CD4-positive, alpha-beta T cell (primary cell): Measurements from ENCODE around the gene IL15RA. TPM values are rescaled to one million over a fixed set of nuclear protein-coding genes. Genes with fewer than 3 reads are reported as not detected.
A peak's percentile ranks its signal among the peaks of the same experiment; 100 is the strongest.

Experiments
- ATAC-seq: fragments of 200-7000 bp; cut with Tn5 transposase; one replicate; pipeline ENCODE4 v1.10.0; 2022; ENCODE audit warnings: mild to moderate bottlenecking; ENCODE audit not compliant: poor library complexity
- CTCF ChIA-PET: fragments of 350-600 bp; sonication (Branson Sonifier 250); formaldehyde crosslinking; loops from one replicate; lab custom pipeline; 2021; ENCODE audit warnings: antibody characterized with exemption, inconsistent platforms; lab: Charles Lee
- POLR2A ChIA-PET: fragments of 350-600 bp; sonication (Branson Sonifier 250); formaldehyde crosslinking; loops from one replicate; lab custom pipeline; 2021; ENCODE audit warnings: antibody characterized with exemption, inconsistent platforms; lab: Charles Lee
- DNase-seq, 14 experiments: peaks; one replicate each; pipeline ENCODE4 v3.0.0-alpha.2; 2013 to 2020; ENCODE audit warnings: mixed read lengths in 2 of 14
- H3K27ac ChIP-seq, 2 donors: one replicate each; pipeline versions ENCODE4 v1.5.1 to v1.7.0; 2013; ENCODE audit warnings: low read length in 2 of 2, low read depth in 1 of 2, mild to moderate bottlenecking in 1 of 2
- H3K27me3 ChIP-seq, 2 experiments: 1 replicate in 1 of 2; 2 replicates in 1 of 2; pipeline versions ENCODE4 v1.6.1 to v1.7.0; 2013; ENCODE audit warnings: low read length in 2 of 2, control low read depth in 1 of 2, mild to moderate bottlenecking in 1 of 2, moderate library complexity in 1 of 2; ENCODE audit not compliant: insufficient read depth in 2 of 2, control insufficient read depth in 1 of 2
- H3K36me3 ChIP-seq: one replicate; pipeline ENCODE4 v1.6.1; 2013; ENCODE audit warnings: low read length, control low read depth; ENCODE audit not compliant: insufficient read depth
- H3K4me1 ChIP-seq: one replicate; pipeline ENCODE4 v1.6.1; 2013; ENCODE audit warnings: low read length, control low read depth; ENCODE audit not compliant: insufficient read depth
- H3K4me3 ChIP-seq: one replicate; pipeline ENCODE4 v1.5.1; 2013; ENCODE audit warnings: mild to moderate bottlenecking, low read length, moderate library complexity
- H3K9me3 ChIP-seq, 2 experiments: 1 replicate in 1 of 2; 2 replicates in 1 of 2; pipeline versions ENCODE4 v1.6.1 to v1.7.0; 2013; ENCODE audit warnings: low read length in 2 of 2, mild to moderate bottlenecking in 2 of 2, control low read depth in 1 of 2, moderate library complexity in 1 of 2; ENCODE audit not compliant: control insufficient read depth in 1 of 2, insufficient read depth in 1 of 2
- H3K27ac Mint-ChIP-seq: one replicate; pipeline ENCODE4 v1.8.0; 2020; ENCODE audit warnings: mixed read lengths
- H3K27me3 Mint-ChIP-seq: one replicate; pipeline ENCODE4 v1.8.0; 2021; ENCODE audit warnings: mixed read lengths
- H3K36me3 Mint-ChIP-seq: one replicate; pipeline ENCODE4 v1.8.0; 2021; ENCODE audit warnings: low read depth, mixed read lengths
- H3K4me1 Mint-ChIP-seq: one replicate; pipeline ENCODE4 v1.8.0; 2021; ENCODE audit warnings: low read depth, mixed read lengths
- H3K4me3 Mint-ChIP-seq: one replicate; pipeline ENCODE4 v1.8.0; 2020; ENCODE audit warnings: mild to moderate bottlenecking, mixed read lengths
- H3K9me3 Mint-ChIP-seq: one replicate; pipeline ENCODE4 v1.8.0; 2020; ENCODE audit warnings: mixed read lengths
- CTCF ChIP-seq: fragments of 200-600 bp; IDR thresholded peaks from one replicate; pipeline ENCODE4 v1.8.0; 2022; ENCODE audit warnings: antibody characterized with exemption, mild to moderate bottlenecking
- intact Hi-C, 2 experiments: fragments of 100-400 bp; cut with DNase I in 1 of 2; cut with micrococcal nuclease in 1 of 2; formaldehyde crosslinking; loops; one replicate each; pipeline versions ENCODE4 v1.15.1 to v1.9.0; 2023 to 2025; cut with DNase I, micrococcal nuclease
- total RNA-seq, 174 experiments: library from RNA in 2 of 174; stranded (reverse) in 2 of 174; gene quantifications; one replicate each; pipeline ENCODE4 v1.2.3 and lab custom pipeline; 2021 to 2026

Gene IL15RA
- total RNA-seq, 2 experiments from 2014 or later, result 4.4 TPM

DNA sequence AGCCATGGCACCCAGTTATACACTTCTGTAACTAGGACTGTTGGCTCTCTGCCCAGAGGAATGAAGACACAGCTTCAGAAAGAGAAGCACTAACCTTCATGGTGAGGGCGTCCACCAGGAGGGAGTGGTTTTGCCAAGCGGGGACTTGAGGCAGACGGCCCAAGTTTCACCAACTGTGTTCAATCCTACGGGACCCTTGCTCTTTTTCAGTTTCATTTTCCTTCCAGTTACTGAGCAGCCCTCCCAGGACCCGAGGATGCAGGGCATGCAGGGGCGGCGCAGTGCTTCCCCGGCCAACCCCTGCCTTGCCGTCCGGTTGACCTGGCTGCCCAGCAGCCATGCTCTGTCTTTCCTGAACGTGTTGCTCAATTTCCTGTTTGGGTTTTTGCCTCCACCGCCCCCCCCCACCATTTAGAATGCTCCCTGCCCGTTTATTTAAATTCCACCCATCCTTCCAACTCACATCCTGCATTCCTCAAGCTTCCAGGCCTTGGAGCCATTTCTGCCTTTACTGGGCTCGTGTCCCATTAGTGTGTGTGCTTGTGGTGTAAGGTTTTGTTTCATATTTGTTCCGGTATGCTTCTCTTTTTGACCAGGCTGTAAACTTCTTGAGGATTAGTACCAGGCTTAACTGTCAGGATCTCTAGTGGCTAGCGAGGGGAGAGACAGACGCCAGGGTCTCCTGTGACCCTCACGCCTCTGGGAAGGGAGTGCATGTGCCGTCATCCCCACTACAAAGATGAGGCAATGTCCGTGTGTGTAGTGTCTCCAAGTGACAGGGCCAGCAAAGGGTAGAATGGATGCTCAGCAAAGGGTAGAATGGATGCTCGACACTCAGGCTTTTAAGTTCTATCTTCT, 31.6 kb downstream of the IL15RA start:
- Histone ChIP-seq H3K4me1 (peaks cover 9% of the 10 kb centered on the region), H3K9me3 (no peaks in the 10 kb centered on the region), H3K27ac (no peak overlapping the region), H3K4me3 (peak overlapping the region; percentile 31), H3K36me3 (no peaks in the 10 kb centered on the region), H3K27me3 (no peaks in the 10 kb centered on the region)
- Mint-ChIP-seq H3K4me3 (peak overlapping the region; percentile 20), H3K9me3 (no peaks in the 10 kb centered on the region), H3K4me1 (peaks cover 8% of the 10 kb centered on the region), H3K27ac (no peak overlapping the region), H3K36me3 (no peaks in the 10 kb centered on the region), H3K27me3 (no peaks in the 10 kb centered on the region)
- TF ChIP-seq CTCF, result no peak
- POLR2A ChIA-PET, result no interaction called here
- CTCF ChIA-PET, result interaction anchor here (0.7 to 1.1 kb wide), 2 partner anchors 9 to 220 kb away, joined by 3 to 4 read pairs; no protein-coding TSS in a partner anchor
- peak in 1 of 14 experiments; percentile 14 for DNase-seq
- ATAC-seq, result no peak
- intact Hi-C loops, result no loop called here

DNA sequence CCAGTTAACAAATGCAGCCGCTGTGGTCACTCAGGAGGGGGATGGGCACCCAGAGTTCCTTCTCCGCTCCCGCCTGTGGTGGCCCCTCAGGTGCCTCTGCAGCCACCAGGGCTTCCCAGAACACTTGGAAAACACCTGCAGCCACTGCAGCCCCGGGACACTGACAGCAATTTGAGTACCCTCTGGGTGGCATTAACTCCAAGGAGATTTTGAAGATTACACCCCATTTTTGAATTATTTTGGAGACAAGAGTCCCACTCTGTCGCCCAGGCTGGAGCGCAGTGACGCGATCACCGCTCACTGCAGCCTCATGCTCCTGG, 32.2 kb downstream of the IL15RA start:
- H3K36me3 Mint-ChIP-seq, result no peaks in the 10 kb centered on the region
- DNase-seq (no peak), ATAC-seq (no peak)
- Histone ChIP-seq H3K27ac (no peak overlapping the region), H3K27me3 (no peaks in the 10 kb centered on the region), H3K4me3 (peak overlapping the region; percentile 31), H3K36me3 (no peaks in the 10 kb centered on the region), H3K4me1 (peaks cover 9% of the 10 kb centered on the region), H3K9me3 (no peaks in the 10 kb centered on the region)
- H3K4me3 Mint-ChIP-seq, result no peak overlapping the region
- H3K27me3 Mint-ChIP-seq, result no peaks in the 10 kb centered on the region
- H3K27ac Mint-ChIP-seq, result no peak overlapping the region
- ChIA-PET CTCF (interaction anchor here (1.1 kb wide), 1 partner anchor 9 kb away, joined by 3 read pairs; no protein-coding TSS in a partner anchor), POLR2A (no interaction called here)
- H3K4me1 Mint-ChIP-seq, result peaks cover 8% of the 10 kb centered on the region
- intact Hi-C loops, result no loop called here
- H3K9me3 Mint-ChIP-seq, result no peaks in the 10 kb centered on the region
- TF ChIP-seq CTCF, result no peak

DNA sequence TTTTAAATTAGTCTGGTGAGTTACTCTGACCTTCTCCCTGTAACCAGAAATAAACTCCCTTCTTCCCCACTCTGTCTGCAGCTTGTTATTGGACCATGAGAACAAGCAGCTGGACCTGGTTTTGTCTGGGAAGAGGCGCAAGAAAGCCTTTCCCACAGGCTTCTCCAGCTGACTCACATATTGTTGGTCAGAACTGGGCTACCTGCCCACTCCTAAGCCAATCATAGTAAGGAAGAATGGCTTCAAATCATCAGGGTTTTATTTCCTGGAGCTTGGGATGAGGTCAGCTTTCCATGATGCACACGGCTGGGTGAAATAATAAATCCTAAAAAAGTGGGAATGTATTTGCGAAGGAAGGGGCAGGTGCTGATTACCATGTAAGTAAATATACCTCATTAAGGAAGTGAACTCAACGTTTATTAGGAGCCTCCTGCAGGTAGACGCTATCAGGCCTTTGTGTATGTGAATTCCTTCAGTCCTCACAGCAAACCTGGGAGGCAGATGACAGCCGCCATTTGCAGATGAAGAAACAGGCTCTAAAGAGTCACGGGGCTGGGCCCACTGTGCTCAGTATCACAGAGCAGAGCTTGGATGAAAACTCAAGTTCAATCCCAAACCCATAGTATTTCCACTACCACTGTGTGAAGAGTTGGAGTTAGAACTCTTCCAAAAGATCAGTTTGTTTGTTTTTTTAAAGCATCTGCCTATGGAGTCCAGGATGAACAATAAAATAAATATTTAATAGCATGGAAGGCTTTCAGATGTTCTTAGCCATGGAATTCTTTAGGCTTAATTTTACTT, 32.8 kb downstream of the IL15RA start:
- Mint-ChIP-seq H3K36me3 (no peaks in the 10 kb centered on the region), H3K27me3 (no peaks in the 10 kb centered on the region), H3K4me3 (no peak overlapping the region), H3K4me1 (peaks cover 8% of the 10 kb centered on the region), H3K9me3 (no peaks in the 10 kb centered on the region), H3K27ac (no peak overlapping the region)
- ChIA-PET POLR2A (no interaction called here), CTCF (interaction anchor here (1.1 kb wide), 1 partner anchor 8 kb away, joined by 3 read pairs; no protein-coding TSS in a partner anchor)
- TF ChIP-seq CTCF, result no peak
- Histone ChIP-seq H3K9me3 (no peaks in the 10 kb centered on the region), H3K27ac (no peak overlapping the region), H3K27me3 (no peaks in the 10 kb centered on the region), H3K4me3 (no peak overlapping the region), H3K36me3 (no peaks in the 10 kb centered on the region), H3K4me1 (peaks cover 9% of the 10 kb centered on the region)
- ATAC-seq (no peak), DNase-seq (no peak)
- intact Hi-C loops, result no loop called here
